MM.1S (cell line): ENCODE measurements around the gene MRPS23.

Experiments
- DNase-seq: peaks from one replicate; pipeline ENCODE4 v3.0.0-alpha.2; 2015
- H2AFZ ChIP-seq: fragments of 300-600 bp; sonication (generic); 2 replicates; pipeline ENCODE4 v1.6.0; 2016; ENCODE audit warnings: antibody characterized with exemption, low read length
- H3F3A ChIP-seq: fragments of 300-600 bp; sonication (generic); 2 replicates; pipeline ENCODE4 v1.6.1; 2016; ENCODE audit warnings: mild to moderate bottlenecking, antibody characterized with exemption, low read length, moderate library complexity, mixed read lengths; ENCODE audit not compliant: insufficient read depth
- H3K27ac ChIP-seq: fragments of 300-600 bp; sonication (generic); 2 replicates; pipeline ENCODE4 v1.5.1; 2016; ENCODE audit warnings: mild to moderate bottlenecking, low read length
- H3K27me3 ChIP-seq: fragments of 300-600 bp; sonication (generic); replicated peaks from 2 replicates; pipeline ENCODE4 v1.6.0; 2016; ENCODE audit warnings: low read length; ENCODE audit not compliant: insufficient read depth
- H3K36me3 ChIP-seq: fragments of 300-600 bp; sonication (generic); replicated peaks from 2 replicates; pipeline ENCODE4 v1.6.1; 2016; ENCODE audit warnings: mild to moderate bottlenecking, low read length, mixed read lengths; ENCODE audit not compliant: insufficient read depth
- H3K4me1 ChIP-seq: fragments of 300-600 bp; sonication (generic); 2 replicates; pipeline ENCODE4 v1.6.1; 2016; ENCODE audit warnings: low read length, mixed read lengths
- H3K4me2 ChIP-seq: fragments of 300-600 bp; sonication (generic); 2 replicates; pipeline ENCODE4 v1.6.0; 2016; ENCODE audit warnings: low read depth, low read length
- H3K4me3 ChIP-seq: fragments of 300-600 bp; sonication (generic); 2 replicates; pipeline ENCODE4 v1.5.1; 2016; ENCODE audit warnings: low read length, mixed read lengths
- H3K79me2 ChIP-seq: fragments of 300-600 bp; sonication (generic); 2 replicates; pipeline ENCODE4 v1.6.1; 2016; ENCODE audit warnings: mixed run types, low read length, mixed read lengths
- H3K9ac ChIP-seq: fragments of 300-600 bp; sonication (generic); 2 replicates; pipeline ENCODE4 v1.6.1; 2016; ENCODE audit warnings: low read length, mixed read lengths
- H3K9me2 ChIP-seq: fragments of 300-600 bp; sonication (generic); replicated peaks from 2 replicates; pipeline ENCODE4 v1.6.1; 2016; ENCODE audit warnings: mild to moderate bottlenecking, low read length, mixed read lengths; ENCODE audit not compliant: insufficient read depth
- H3K9me3 ChIP-seq: fragments of 300-600 bp; sonication (generic); replicated peaks from 2 replicates; pipeline ENCODE4 v1.6.1; 2016; ENCODE audit warnings: mild to moderate bottlenecking, low read length, mixed read lengths; ENCODE audit not compliant: insufficient read depth
- H4K20me1 ChIP-seq: fragments of 300-600 bp; sonication (generic); 2 replicates; pipeline ENCODE4 v1.6.1; 2016; ENCODE audit warnings: mild to moderate bottlenecking, low read length, moderate library complexity, mixed read lengths; ENCODE audit not compliant: insufficient read depth
- CTCF ChIP-seq: fragments of 300-600 bp; sonication (generic); IDR thresholded peaks from 2 replicates; pipeline ENCODE4 v1.5.1; 2016; ENCODE audit warnings: antibody characterized with exemption, low read length, mixed read lengths
- EZH2 ChIP-seq: fragments of 300-600 bp; sonication (generic); optimal IDR thresholded peaks from 2 replicates; pipeline ENCODE3; 2017; ENCODE audit warnings: low read depth, mild to moderate bottlenecking, antibody characterized with exemption, low read length, mixed read lengths
- EZH2phosphoT487 ChIP-seq: fragments of 300-600 bp; sonication (generic); IDR thresholded peaks from 2 replicates; pipeline ENCODE4 v1.6.1; 2018; ENCODE audit warnings: antibody characterized with exemption, low read length

Gene MRPS23

GRCh38 chr17:57889252-57889651 lies 39.4 kb upstream of the MRPS23 start:
- no peak overlapping the region for H2AFZ ChIP-seq
- no peaks in the 10 kb centered on the region for H3K9me3 ChIP-seq
- DNase-seq, result no peak
- no peak overlapping the region for H3K4me2 ChIP-seq
- H3K36me3 ChIP-seq, result no peaks in the 10 kb centered on the region
- no peaks in the 10 kb centered on the region for H3K4me1 ChIP-seq
- H3K27me3 ChIP-seq, result 0 out of 2 replicates have a peak, but pooled peaks cover 6% of the 10 kb centered on the region
- no peaks in the 10 kb centered on the region for H3F3A ChIP-seq
- H3K79me2 ChIP-seq, result no peaks in the 10 kb centered on the region
- H3K27ac ChIP-seq, result no peak overlapping the region
- H3K9ac ChIP-seq, result no peak overlapping the region
- no peaks in the 10 kb centered on the region for H4K20me1 ChIP-seq
- no peak overlapping the region for H3K4me3 ChIP-seq
- H3K9me2 ChIP-seq, result no peaks in the 10 kb centered on the region
- TF ChIP-seq EZH2phosphoT487 (no peak), EZH2 (no peak), CTCF (no peak)

- no peaks in the 10 kb centered on the region for H3K9me2 ChIP-seq
- H3K4me3 ChIP-seq, result no peak overlapping the region
- 0 out of 2 replicates have a peak, but pooled peaks cover 6% of the 10 kb centered on the region for H3K27me3 ChIP-seq
- no peak for TF ChIP-seq EZH2phosphoT487
- no peak for TF ChIP-seq EZH2
- no peak for TF ChIP-seq CTCF
- no peaks in the 10 kb centered on the region for H3K79me2 ChIP-seq
- H2AFZ ChIP-seq, result no peak overlapping the region
- H3K27ac ChIP-seq, result no peak overlapping the region
- H3K36me3 ChIP-seq, result no peaks in the 10 kb centered on the region
- H3K9me3 ChIP-seq, result no peaks in the 10 kb centered on the region
- no peak overlapping the region for H3K4me2 ChIP-seq
- H3K4me1 ChIP-seq, result no peaks in the 10 kb centered on the region
- H3F3A ChIP-seq, result no peaks in the 10 kb centered on the region
- H3K9ac ChIP-seq, result no peak overlapping the region
- no peaks in the 10 kb centered on the region for H4K20me1 ChIP-seq
- no peak for DNase-seq
These were observed 38.7 kb upstream of the MRPS23 start for GRCh38 chr17:57888311-57889216.

- H3K4me2 ChIP-seq, result no peak overlapping the region
- H3K9ac ChIP-seq, result no peak overlapping the region
- TF ChIP-seq EZH2 (no peak), CTCF (no peak), EZH2phosphoT487 (no peak)
- no peak overlapping the region for H3K27ac ChIP-seq
- no peaks in the 10 kb centered on the region for H3K79me2 ChIP-seq
- H3K4me3 ChIP-seq, result no peak overlapping the region
- no peaks in the 10 kb centered on the region for H3K9me2 ChIP-seq
- no peaks in the 10 kb centered on the region for H3F3A ChIP-seq
- no peak overlapping the region for H2AFZ ChIP-seq
- no peak for DNase-seq
- H3K9me3 ChIP-seq, result no peaks in the 10 kb centered on the region
- H4K20me1 ChIP-seq, result no peaks in the 10 kb centered on the region
- H3K4me1 ChIP-seq, result no peaks in the 10 kb centered on the region
- H3K36me3 ChIP-seq, result no peaks in the 10 kb centered on the region
- peaks cover 13% of the 10 kb centered on the region for H3K27me3 ChIP-seq
These were observed 37.3 kb upstream of the MRPS23 start for GRCh38 chr17:57887161-57887560.
